Measurements from ENCODE around the gene BCO1.
A peak's percentile ranks its signal among the peaks of the same experiment; 100 is the strongest.

Gene BCO1

GRCh38 chr16:81275795-81276194, 37.3 kb downstream of the BCO1 start:
- no peak for DNase-seq (ENCODE audit: low read depth)

GRCh38 chr16:81276323-81276722, 37.8 kb downstream of the BCO1 start:
- DNase-seq (ENCODE audit: low read depth) = no peak

- DNase-seq (ENCODE audit: low read depth) = no peak
Measured at GRCh38 chr16:81277541-81278080, 39.1 kb downstream of the BCO1 start.

GRCh38 chr16:81278526-81278925, 40.0 kb downstream of the BCO1 start:
- no peak for DNase-seq (ENCODE audit: low read depth)

- peak; percentile 76 for DNase-seq (ENCODE audit: low read depth)
Measured at GRCh38 chr16:81279392-81279791, 40.9 kb downstream of the BCO1 start.

- peak; percentile 92 for DNase-seq (ENCODE audit: low read depth)
Measured at GRCh38 chr16:81280393-81280792, 41.9 kb downstream of the BCO1 start.

- DNase-seq (ENCODE audit: low read depth) = no peak
Measured at GRCh38 chr16:81283044-81283443, 44.6 kb downstream of the BCO1 start.

- DNase-seq (ENCODE audit: low read depth) = no peak
Measured at GRCh38 chr16:81284995-81285600, 46.6 kb downstream of the BCO1 start.

GRCh38 chr16:81286190-81286589, 47.7 kb downstream of the BCO1 start:
- no peak for DNase-seq (ENCODE audit: low read depth)

GRCh38 chr16:81291117-81291516, 52.6 kb downstream of the BCO1 start:
- DNase-seq (ENCODE audit: low read depth) = no peak

- DNase-seq (ENCODE audit: low read depth) = peak; percentile 43
Measured at GRCh38 chr16:81292936-81293335, 54.4 kb downstream of the BCO1 start.

- DNase-seq (ENCODE audit: low read depth) = peak; percentile 98
Measured at GRCh38 chr16:81293909-81294802, 55.7 kb downstream of the BCO1 start.

GRCh38 chr16:81296631-81297030, 58.1 kb downstream of the BCO1 start:
- DNase-seq (ENCODE audit: low read depth) = no peak

GRCh38 chr16:81307770-81308169, 69.3 kb downstream of the BCO1 start:
- DNase-seq (ENCODE audit: low read depth) = no peak

- no peak for DNase-seq (ENCODE audit: low read depth)
Measured at GRCh38 chr16:81310045-81310644, 71.7 kb downstream of the BCO1 start.

GRCh38 chr16:81311762-81312161, 73.3 kb downstream of the BCO1 start:
- no peak for DNase-seq (ENCODE audit: low read depth)

- DNase-seq (ENCODE audit: low read depth) = no peak
Measured at GRCh38 chr16:81313701-81314602, 75.5 kb downstream of the BCO1 start.

GRCh38 chr16:81314603-81315270, 76.2 kb downstream of the BCO1 start, which contains the start of gene GAN:
GAN (plus strand) TSS chr16:81314962; CDS start chr16:81315114, 152 bp downstream.
- peak; percentile 95 for DNase-seq (ENCODE audit: low read depth)

GRCh38 chr16:81315271-81316175, 77.0 kb downstream of the BCO1 start:
- DNase-seq (ENCODE audit: low read depth) = peak; percentile 59

GRCh38 chr16:81316176-81316496, 77.6 kb downstream of the BCO1 start:
- no peak for DNase-seq (ENCODE audit: low read depth)
